GM23338 (cell line): ENCODE data around the gene PIN1. TPM values are rescaled to one million over a fixed set of nuclear protein-coding genes. Genes with fewer than 3 reads are reported as not detected.
A peak's percentile ranks its signal among the peaks of the same experiment; 100 is the strongest.

Source experiments
- ATAC-seq: fragments of 200-7000 bp; cut with Tn5 transposase; 3 replicates; pipeline ENCODE4 v1.9.1; 2020
- DNase-seq: peaks from one replicate; pipeline ENCODE4 v3.0.0-alpha.2; 2015; ENCODE audit warnings: low spot score
- H2AFZ ChIP-seq: fragments of 200-600 bp; sonication (generic); 2 replicates; pipeline ENCODE4 v1.8.0; 2016; ENCODE audit warnings: antibody characterized with exemption, mild to moderate bottlenecking, moderate library complexity
- H3F3A ChIP-seq: fragments of 200-600 bp; sonication (generic); replicated peaks from 2 replicates; pipeline ENCODE4 v1.8.0; 2017; ENCODE audit warnings: antibody characterized with exemption, mixed run types, low read depth
- H3K27ac ChIP-seq: fragments of 200-600 bp; sonication (generic); 2 replicates; pipeline ENCODE4 v1.6.1; 2016; ENCODE audit warnings: low read depth
- H3K27me3 ChIP-seq: fragments of 200-600 bp; sonication (generic); 2 replicates; pipeline ENCODE4 v1.8.0; 2016; ENCODE audit warnings: mild to moderate bottlenecking, mixed run types, moderate library complexity; ENCODE audit not compliant: insufficient read depth
- H3K36me3 ChIP-seq: fragments of 200-600 bp; sonication (generic); 2 replicates; pipeline ENCODE4 v1.8.0; 2016; ENCODE audit warnings: mild to moderate bottlenecking; ENCODE audit not compliant: insufficient read depth
- H3K4me1 ChIP-seq: fragments of 200-600 bp; sonication (generic); 2 replicates; pipeline ENCODE4 v1.8.0; 2016; ENCODE audit warnings: mild to moderate bottlenecking, moderate library complexity; ENCODE audit not compliant: insufficient read depth
- H3K4me2 ChIP-seq: fragments of 200-600 bp; sonication (generic); 2 replicates; pipeline ENCODE4 v1.7.1; 2017; ENCODE audit warnings: mixed run types
- H3K4me3 ChIP-seq: fragments of 200-600 bp; sonication (generic); 2 replicates; pipeline ENCODE4 v1.6.1; 2016; ENCODE audit warnings: mixed run types
- H3K79me2 ChIP-seq: fragments of 200-600 bp; sonication (generic); replicated peaks from 2 replicates; pipeline ENCODE4 v1.8.0; 2017; ENCODE audit warnings: mild to moderate bottlenecking; ENCODE audit not compliant: insufficient read depth
- H3K9me2 ChIP-seq: fragments of 200-600 bp; sonication (generic); 2 replicates; pipeline ENCODE4 v1.8.0; 2017; ENCODE audit not compliant: insufficient read depth
- H4K20me1 ChIP-seq: fragments of 200-600 bp; sonication (generic); replicated peaks from 2 replicates; pipeline ENCODE4 v1.8.0; 2017; ENCODE audit warnings: mild to moderate bottlenecking; ENCODE audit not compliant: insufficient read depth
- H3K27ac Mint-ChIP-seq: 2 replicates; pipeline ENCODE4 v1.8.0; 2020; ENCODE audit warnings: inconsistent platforms, mild to moderate bottlenecking, moderate library complexity, mixed read lengths
- H3K27me3 Mint-ChIP-seq: 3 replicates; pipeline ENCODE4 v1.8.0; 2022; ENCODE audit warnings: low read depth, mild to moderate bottlenecking, moderate library complexity, mixed read lengths, inconsistent platforms; ENCODE audit not compliant: insufficient read depth, poor library complexity
- H3K36me3 Mint-ChIP-seq: 3 replicates; pipeline ENCODE4 v1.8.0; 2021; ENCODE audit warnings: low read depth, mild to moderate bottlenecking, inconsistent platforms, moderate library complexity, mixed read lengths
- H3K4me1 Mint-ChIP-seq: 3 replicates; pipeline ENCODE4 v1.8.0; 2020; ENCODE audit warnings: mild to moderate bottlenecking, inconsistent platforms, mixed read lengths
- H3K4me3 Mint-ChIP-seq: 3 replicates; pipeline ENCODE4 v1.8.0; 2021; ENCODE audit warnings: moderate library complexity, mild to moderate bottlenecking, inconsistent platforms, mixed read lengths
- H3K9me3 Mint-ChIP-seq: 3 replicates; pipeline ENCODE4 v1.8.0; 2020; ENCODE audit warnings: moderate library complexity, mild to moderate bottlenecking, inconsistent platforms, mixed read lengths
- CREB1 ChIP-seq: fragments of 250-450 bp; sonication (Bioruptor Pico); IDR thresholded peaks from 2 replicates; pipeline ENCODE4 v1.5.0; 2020; ENCODE audit warnings: low read depth, mild to moderate bottlenecking, moderate library complexity
- EZH2 ChIP-seq: fragments of 200-600 bp; sonication (generic); IDR thresholded peaks from one replicate; pipeline ENCODE4 v1.8.0; 2017; ENCODE audit warnings: antibody characterized with exemption, mild to moderate bottlenecking, low read depth; ENCODE audit not compliant: unreplicated experiment
- EZH2phosphoT487 ChIP-seq: fragments of 200-600 bp; sonication (generic); IDR thresholded peaks from one replicate; pipeline ENCODE4 v1.8.1; 2018; ENCODE audit warnings: antibody characterized with exemption; ENCODE audit not compliant: unreplicated experiment
- JUNB ChIP-seq: IDR thresholded peaks from one replicate; pipeline ENCODE4 v1.6.1; 2016; ENCODE audit warnings: antibody characterized with exemption; ENCODE audit not compliant: unreplicated experiment
- POLR2AphosphoS5 ChIP-seq: IDR thresholded peaks from 2 replicates; pipeline ENCODE4 v1.6.1; 2016; ENCODE audit warnings: antibody characterized with exemption, low read depth
- REST ChIP-seq: IDR thresholded peaks from one replicate; pipeline ENCODE4 v1.6.1; 2018; ENCODE audit warnings: antibody characterized with exemption; ENCODE audit not compliant: unreplicated experiment
- STAT1 ChIP-seq: IDR thresholded peaks from one replicate; pipeline ENCODE4 v1.6.1; 2016; ENCODE audit warnings: antibody characterized with exemption; ENCODE audit not compliant: unreplicated experiment
- ZNF114 ChIP-seq: fragments of 250-450 bp; sonication (Bioruptor Pico); IDR thresholded peaks from 2 replicates; pipeline ENCODE4 v1.5.0; 2020; ENCODE audit warnings: mild to moderate bottlenecking, moderate library complexity
- ZNF331 ChIP-seq: fragments of 250-450 bp; sonication (Bioruptor Pico); IDR thresholded peaks from 2 replicates; pipeline ENCODE4 v1.5.0; 2020; ENCODE audit warnings: low read depth, mild to moderate bottlenecking, moderate library complexity
- ZNF462 ChIP-seq: fragments of 250-450 bp; sonication (Bioruptor Pico); IDR thresholded peaks from 2 replicates; pipeline ENCODE4 v1.5.0; 2020; ENCODE audit warnings: mild to moderate bottlenecking, moderate library complexity
- polyA plus RNA-seq: library from polyadenylated mRNA; unstranded; fragments of >200 nt; fragmentation: Nextera tagmentation; extraction: Ambion mirVana; gene quantifications from 2 replicates; pipeline ENCODE4 v1.2.1, GENCODE V29; 2016
- total RNA-seq: library from RNA; depleted of rRNA; stranded (reverse); fragments of >200 nt; shearing (Covaris generic); gene quantifications from 2 replicates; pipeline ENCODE4 v1.2.3, GENCODE V29; 2014

The PIN1 gene
- total and polyA plus RNA-seq, 2 experiments from 2014 or later: 127 TPM

GRCh38 chr19:9863759-9864158, 28.6 kb downstream of the PIN1 start:
- Mint-ChIP-seq H3K27ac (no peak overlapping the region), H3K9me3 (no peaks in the 10 kb centered on the region), H3K4me3 (no peak overlapping the region), H3K27me3 (peaks cover 16% of the 10 kb centered on the region), H3K36me3 (peaks cover 9% of the 10 kb centered on the region; the same call in 1 of the 3 replicates), H3K4me1 (peaks cover 5% of the 10 kb centered on the region; the same call in 2 of the 3 replicates)
- no peaks in the 10 kb centered on the region for H3K9me2 ChIP-seq
- no peak overlapping the region for H2AFZ ChIP-seq
- no peaks in the 10 kb centered on the region; the same call in 1 of the 2 replicates for H3K79me2 ChIP-seq
- 0 out of 2 replicates have a peak, but pooled peaks cover 6% of the 10 kb centered on the region for H3F3A ChIP-seq
- peaks cover 9% of the 10 kb centered on the region; the same call in 1 of the 2 replicates for H4K20me1 ChIP-seq
- ATAC-seq (peak; percentile 44), DNase-seq (no peak)
- peaks cover 11% of the 10 kb centered on the region; the same call in 1 of the 2 replicates for H3K4me1 ChIP-seq
- no peak overlapping the region for H3K27ac ChIP-seq
- TF ChIP-seq POLR2AphosphoS5: no peak
- no peaks in the 10 kb centered on the region for H3K27me3 ChIP-seq
- no peaks in the 10 kb centered on the region for H3K36me3 ChIP-seq
- H3K4me3 ChIP-seq: no peak overlapping the region
- H3K4me2 ChIP-seq: no peak overlapping the region

GRCh38 chr19:9865732-9866501, 30.8 kb downstream of the PIN1 start:
- Mint-ChIP-seq H3K9me3 (no peaks in the 10 kb centered on the region), H3K4me1 (peaks cover 5% of the 10 kb centered on the region; the same call in 2 of the 3 replicates), H3K27me3 (peaks cover 16% of the 10 kb centered on the region), H3K36me3 (peaks cover 2% of the 10 kb centered on the region; the same call in 1 of the 3 replicates), H3K4me3 (no peak overlapping the region), H3K27ac (peak overlapping the region; percentile 44; the same call in 1 of the 2 replicates)
- Histone ChIP-seq H3K4me1 (peaks cover 11% of the 10 kb centered on the region; the same call in 1 of the 2 replicates), H3K4me3 (peak overlapping the region; percentile 27; the same call in 1 of the 2 replicates), H3K9me2 (no peaks in the 10 kb centered on the region), H3K79me2 (no peaks in the 10 kb centered on the region; the same call in 1 of the 2 replicates), H3K36me3 (no peaks in the 10 kb centered on the region), H3K27me3 (no peaks in the 10 kb centered on the region), H3F3A (0 out of 2 replicates have a peak, but pooled peaks cover 6% of the 10 kb centered on the region), H3K27ac (peak overlapping the region; percentile 53; the same call in 1 of the 2 replicates), H3K4me2 (peak overlapping the region; percentile 52; the same call in 1 of the 2 replicates), H2AFZ (no peak overlapping the region), H4K20me1 (peaks cover 9% of the 10 kb centered on the region)
- TF ChIP-seq EZH2 (no peak), STAT1 (no peak), JUNB (no peak), REST (no peak), ZNF331 (no peak), ZNF114 (no peak), ZNF462 (CRISPR knock-in tag) (no peak), EZH2phosphoT487 (no peak), CREB1 (CRISPR knock-in tag) (no peak)
- peak; percentile 34 for ATAC-seq
- peak; percentile 68 for DNase-seq
